NCI-H1694 (cell line): ENCODE results near the gene TLR2.

Experiments used
- DNase-seq: peaks from one replicate; lab custom pipeline; 2025; lab: John Stamatoyannopoulos, UW

The TLR2 gene

DNA sequence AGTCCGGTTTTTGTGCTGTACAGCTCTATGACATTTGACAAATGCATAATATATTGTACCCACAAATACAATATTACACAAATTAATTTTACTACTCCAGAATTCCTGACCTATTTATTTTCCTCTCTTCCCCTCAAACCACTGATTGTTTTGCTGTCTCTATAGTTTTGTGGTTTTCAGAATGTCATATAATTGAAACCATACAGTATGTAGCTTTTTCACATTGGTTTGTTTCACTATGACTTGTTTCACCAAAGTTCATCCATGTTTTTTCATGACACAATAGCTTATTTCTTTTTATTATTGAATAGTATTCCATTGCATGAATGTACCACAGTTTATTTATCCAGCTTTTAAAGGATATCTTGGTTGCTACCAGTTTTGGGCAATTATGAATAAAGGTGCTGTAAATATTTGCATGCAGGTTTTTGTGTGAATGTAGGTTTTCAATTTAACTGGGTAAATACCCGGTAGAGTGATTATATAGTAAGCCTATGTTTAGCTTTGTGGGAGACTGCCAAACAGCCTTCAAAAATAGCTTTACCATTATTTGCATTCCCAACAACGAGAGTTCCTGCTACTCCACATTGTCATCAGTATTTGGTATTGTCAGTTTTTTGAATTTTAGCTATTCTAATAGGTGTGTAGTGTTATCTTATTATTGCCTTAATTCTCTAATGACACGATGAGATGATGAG is 49.8 kb downstream of the TLR2 start:
- no peak for DNase-seq

GRCh38 chr4:153735906-153736461 is 51.9 kb downstream of the TLR2 start:
- DNase-seq: no peak

DNA sequence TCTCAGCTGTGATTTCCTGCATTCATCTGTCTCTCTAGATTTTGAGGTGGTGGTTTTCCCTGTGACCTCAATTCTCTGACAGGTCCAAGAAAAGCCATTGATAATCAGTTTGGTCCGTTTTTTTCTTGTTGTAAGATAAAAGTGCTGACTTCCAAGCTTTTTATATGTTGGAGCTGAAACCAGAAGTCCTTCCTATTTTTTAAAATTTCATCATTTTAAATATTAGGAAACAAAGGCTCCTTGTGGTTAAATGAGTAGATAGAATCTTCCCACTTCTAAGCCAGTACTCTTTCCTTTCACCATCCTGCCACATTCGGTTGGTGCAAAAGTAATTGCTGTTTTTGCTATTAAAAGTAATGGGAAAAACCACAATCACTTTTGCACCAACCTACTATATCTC is 57.5 kb downstream of the TLR2 start:
- no peak for DNase-seq

DNA sequence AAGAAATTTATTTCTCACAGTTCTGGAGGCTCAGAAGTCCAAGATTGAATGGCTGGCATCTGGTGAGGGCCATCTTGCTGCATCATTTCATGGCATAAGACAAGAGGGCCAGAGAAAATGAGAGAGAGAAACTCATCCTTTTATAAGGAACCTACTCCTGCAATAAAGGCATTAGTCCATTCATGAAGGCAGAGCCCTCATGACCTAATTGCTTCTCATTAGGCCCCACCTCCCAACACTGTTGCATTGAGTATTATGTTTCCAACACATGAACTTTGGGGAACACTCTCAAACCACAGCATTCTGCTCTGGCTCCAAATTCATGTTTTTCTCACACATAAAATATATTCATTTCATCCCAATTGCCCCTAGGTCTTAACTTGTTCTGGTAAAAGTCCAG is 61.6 kb downstream of the TLR2 start:
- DNase-seq: no peak

GRCh38 chr4:153747406-153747955 is 63.4 kb downstream of the TLR2 start:
- no peak for DNase-seq

DNA sequence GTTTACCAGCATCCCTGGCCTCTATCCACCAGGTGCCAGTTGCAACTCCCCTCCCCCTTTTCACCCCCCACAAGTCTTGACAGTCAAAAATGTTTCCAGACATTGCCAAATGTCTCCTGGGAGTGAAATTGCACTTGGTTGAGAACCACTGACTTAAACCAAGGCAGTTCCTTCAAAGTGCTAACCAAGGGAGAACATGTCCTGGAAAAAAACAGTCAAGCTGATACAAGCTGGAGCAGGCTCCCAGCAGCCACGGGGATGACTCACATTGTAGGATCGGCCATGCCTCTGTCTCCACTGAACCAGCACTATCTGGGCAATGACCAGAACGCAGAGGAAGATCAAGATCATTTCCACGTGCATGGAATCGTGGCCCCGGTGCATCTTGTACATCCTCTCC is 64.3 kb downstream of the TLR2 start:
- DNase-seq: no peak

GRCh38 chr4:153750197-153750817 is 66.2 kb downstream of the TLR2 start:
- peak; percentile 54 for DNase-seq

DNA sequence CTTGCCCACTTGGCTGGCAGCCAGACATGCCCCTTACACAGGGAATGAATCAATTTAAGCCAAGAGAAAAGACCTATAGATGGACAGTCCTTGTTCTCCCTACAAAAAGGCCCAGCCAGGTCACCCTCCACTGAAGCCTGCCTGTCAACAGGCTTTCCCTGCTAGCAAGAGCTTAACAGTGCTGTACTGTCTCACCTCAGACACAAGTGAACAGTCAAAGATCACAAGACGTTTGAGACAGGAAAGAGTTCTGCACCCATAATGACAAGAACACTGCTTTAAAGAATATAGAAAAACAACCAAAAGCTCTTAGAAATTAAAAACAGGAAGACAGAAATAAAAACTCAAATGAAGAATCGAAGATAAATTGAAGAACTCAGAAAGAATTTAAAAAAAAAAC is 71.1 kb downstream of the TLR2 start:
- no peak for DNase-seq
